HG03097 (cell line): ENCODE measurements around the gene TAF8.

Source experiments
- ATAC-seq: cut with Tn5 transposase; IDR thresholded peaks from one replicate; pipeline ENCODE4 v1.9.1; 2021; ENCODE audit not compliant: unreplicated experiment, low FRiP score

TAF8 gene

GRCh38 chr6:42049948-42050296, 402 bp upstream of the TAF8 start:
- no peak for ATAC-seq

GRCh38 chr6:42051268-42051653, 937 bp downstream of the TAF8 start:
- ATAC-seq, result no peak

GRCh38 chr6:42053601-42054000, 3.3 kb downstream of the TAF8 start:
- no peak for ATAC-seq

- ATAC-seq, result no peak
Observed at GRCh38 chr6:42059743-42060142, 9.4 kb downstream of the TAF8 start.

GRCh38 chr6:42066156-42066675, 15.9 kb downstream of the TAF8 start:
- no peak for ATAC-seq

- no peak for ATAC-seq
Observed at GRCh38 chr6:42068173-42068572, 17.8 kb downstream of the TAF8 start.

GRCh38 chr6:42068872-42069522, 18.7 kb downstream of the TAF8 start:
- ATAC-seq, result no peak

- ATAC-seq, result no peak
Observed at GRCh38 chr6:42071881-42072583, 21.7 kb downstream of the TAF8 start.

GRCh38 chr6:42073287-42073686, 23.0 kb downstream of the TAF8 start:
- no peak for ATAC-seq

- no peak for ATAC-seq
Observed at GRCh38 chr6:42075159-42075838, 25.0 kb downstream of the TAF8 start.

- no peak for ATAC-seq
Observed at GRCh38 chr6:42078386-42078785, 28.1 kb downstream of the TAF8 start.

GRCh38 chr6:42079941-42080464, 29.7 kb downstream of the TAF8 start:
- no peak for ATAC-seq

- ATAC-seq, result no peak
Observed at GRCh38 chr6:42083530-42083929, 33.2 kb downstream of the TAF8 start.

GRCh38 chr6:42084889-42085288, 34.6 kb downstream of the TAF8 start:
- ATAC-seq, result no peak

- no peak for ATAC-seq
Observed at GRCh38 chr6:42086046-42087035, 36.0 kb downstream of the TAF8 start.

- no peak for ATAC-seq
Observed at GRCh38 chr6:42088101-42088591, 37.8 kb downstream of the TAF8 start.

- no peak for ATAC-seq
Observed at GRCh38 chr6:42090819-42091717, 40.7 kb downstream of the TAF8 start.

- ATAC-seq, result no peak
Observed at GRCh38 chr6:42091718-42092023, 41.3 kb downstream of the TAF8 start.

- ATAC-seq, result no peak
Observed at GRCh38 chr6:42093582-42094329, 43.4 kb downstream of the TAF8 start.
